C4-2B (cell line): ENCODE measurements around the gene REPS2.

Experiments
- ZFX ChIP-seq: fragments of 450-650 bp; IDR thresholded peaks from 2 replicates; pipeline ENCODE4 v1.6.1; 2017
- TF ChIP-seq, protein P1 (sequence below): fragments of 450-650 bp; conservative IDR thresholded peaks from 2 replicates; pipeline ENCODE4 v1.5.1; 2017; ENCODE audit warnings: mild to moderate bottlenecking

DNA sequence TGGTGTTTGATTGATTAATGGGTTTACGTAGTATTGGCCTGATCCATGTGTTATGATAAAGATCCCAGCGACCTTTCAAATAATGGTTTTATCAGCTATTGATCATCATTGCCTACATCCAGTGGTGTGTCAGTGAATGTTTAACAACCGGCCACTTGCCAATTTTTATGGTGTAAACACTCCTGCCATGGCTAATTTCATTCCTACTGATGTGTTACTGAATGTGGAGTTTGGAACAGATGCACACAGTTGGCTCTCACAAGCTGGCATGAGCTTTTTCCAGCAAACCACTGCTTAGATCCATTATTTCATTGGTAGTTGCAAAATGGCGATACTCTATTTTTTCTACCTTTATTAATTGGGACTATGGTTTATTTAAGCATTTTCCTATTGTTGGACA is 139.9 kb downstream of the REPS2 start:
- TF ChIP-seq, protein P1, sequence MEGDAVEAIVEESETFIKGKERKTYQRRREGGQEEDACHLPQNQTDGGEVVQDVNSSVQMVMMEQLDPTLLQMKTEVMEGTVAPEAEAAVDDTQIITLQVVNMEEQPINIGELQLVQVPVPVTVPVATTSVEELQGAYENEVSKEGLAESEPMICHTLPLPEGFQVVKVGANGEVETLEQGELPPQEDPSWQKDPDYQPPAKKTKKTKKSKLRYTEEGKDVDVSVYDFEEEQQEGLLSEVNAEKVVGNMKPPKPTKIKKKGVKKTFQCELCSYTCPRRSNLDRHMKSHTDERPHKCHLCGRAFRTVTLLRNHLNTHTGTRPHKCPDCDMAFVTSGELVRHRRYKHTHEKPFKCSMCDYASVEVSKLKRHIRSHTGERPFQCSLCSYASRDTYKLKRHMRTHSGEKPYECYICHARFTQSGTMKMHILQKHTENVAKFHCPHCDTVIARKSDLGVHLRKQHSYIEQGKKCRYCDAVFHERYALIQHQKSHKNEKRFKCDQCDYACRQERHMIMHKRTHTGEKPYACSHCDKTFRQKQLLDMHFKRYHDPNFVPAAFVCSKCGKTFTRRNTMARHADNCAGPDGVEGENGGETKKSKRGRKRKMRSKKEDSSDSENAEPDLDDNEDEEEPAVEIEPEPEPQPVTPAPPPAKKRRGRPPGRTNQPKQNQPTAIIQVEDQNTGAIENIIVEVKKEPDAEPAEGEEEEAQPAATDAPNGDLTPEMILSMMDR, result no peak
- no peak for TF ChIP-seq ZFX
